Measurements from ENCODE around the gene NFKB2. TPM values are rescaled to one million over a fixed set of nuclear protein-coding genes. Genes with fewer than 3 reads are reported as not detected.

The NFKB2 gene
- total and polyA plus RNA-seq, 2 of the 8 experiments (the other 6 are each of a cell fraction or from before 2014, with no cell fraction given): 20.4 to 31.4 TPM

DNA sequence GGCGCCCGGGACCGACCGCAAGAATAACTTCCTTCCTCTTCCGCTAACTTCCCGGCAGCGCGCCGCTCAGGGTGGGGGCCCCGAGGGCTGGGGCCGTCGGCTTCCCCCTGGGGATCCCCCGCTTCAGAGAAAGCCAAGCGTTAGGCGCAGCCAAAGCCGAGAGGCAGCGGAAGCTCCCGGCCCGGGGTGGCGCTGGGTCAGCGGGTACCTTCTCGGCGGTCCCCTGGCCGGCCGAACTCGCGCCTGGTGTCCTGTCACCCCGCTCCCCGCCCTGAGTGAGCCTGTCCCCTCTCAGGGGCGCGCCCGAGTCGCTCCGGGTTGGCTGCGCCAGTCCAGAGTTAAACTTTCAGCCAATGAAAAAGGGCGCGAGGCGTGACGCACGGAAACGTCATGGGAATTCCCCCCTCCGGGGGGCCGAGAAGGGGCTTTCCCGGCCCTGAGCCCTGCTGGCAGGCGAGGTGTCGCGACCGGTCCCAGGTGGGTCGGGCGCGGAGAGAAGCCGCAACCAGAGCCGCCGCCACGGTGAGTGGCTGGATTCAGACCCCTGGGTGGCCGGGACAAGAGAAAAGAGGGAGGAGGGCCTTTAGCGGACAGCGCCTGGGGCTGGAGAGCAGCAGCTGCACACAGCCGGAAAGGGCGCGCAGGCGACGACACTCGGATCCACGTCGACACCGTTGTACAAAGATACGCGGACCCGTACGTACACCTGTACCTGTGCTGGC, 1.3 kb upstream of the NFKB2 start (continued):
- TF ChIP-seq, protein P1, sequence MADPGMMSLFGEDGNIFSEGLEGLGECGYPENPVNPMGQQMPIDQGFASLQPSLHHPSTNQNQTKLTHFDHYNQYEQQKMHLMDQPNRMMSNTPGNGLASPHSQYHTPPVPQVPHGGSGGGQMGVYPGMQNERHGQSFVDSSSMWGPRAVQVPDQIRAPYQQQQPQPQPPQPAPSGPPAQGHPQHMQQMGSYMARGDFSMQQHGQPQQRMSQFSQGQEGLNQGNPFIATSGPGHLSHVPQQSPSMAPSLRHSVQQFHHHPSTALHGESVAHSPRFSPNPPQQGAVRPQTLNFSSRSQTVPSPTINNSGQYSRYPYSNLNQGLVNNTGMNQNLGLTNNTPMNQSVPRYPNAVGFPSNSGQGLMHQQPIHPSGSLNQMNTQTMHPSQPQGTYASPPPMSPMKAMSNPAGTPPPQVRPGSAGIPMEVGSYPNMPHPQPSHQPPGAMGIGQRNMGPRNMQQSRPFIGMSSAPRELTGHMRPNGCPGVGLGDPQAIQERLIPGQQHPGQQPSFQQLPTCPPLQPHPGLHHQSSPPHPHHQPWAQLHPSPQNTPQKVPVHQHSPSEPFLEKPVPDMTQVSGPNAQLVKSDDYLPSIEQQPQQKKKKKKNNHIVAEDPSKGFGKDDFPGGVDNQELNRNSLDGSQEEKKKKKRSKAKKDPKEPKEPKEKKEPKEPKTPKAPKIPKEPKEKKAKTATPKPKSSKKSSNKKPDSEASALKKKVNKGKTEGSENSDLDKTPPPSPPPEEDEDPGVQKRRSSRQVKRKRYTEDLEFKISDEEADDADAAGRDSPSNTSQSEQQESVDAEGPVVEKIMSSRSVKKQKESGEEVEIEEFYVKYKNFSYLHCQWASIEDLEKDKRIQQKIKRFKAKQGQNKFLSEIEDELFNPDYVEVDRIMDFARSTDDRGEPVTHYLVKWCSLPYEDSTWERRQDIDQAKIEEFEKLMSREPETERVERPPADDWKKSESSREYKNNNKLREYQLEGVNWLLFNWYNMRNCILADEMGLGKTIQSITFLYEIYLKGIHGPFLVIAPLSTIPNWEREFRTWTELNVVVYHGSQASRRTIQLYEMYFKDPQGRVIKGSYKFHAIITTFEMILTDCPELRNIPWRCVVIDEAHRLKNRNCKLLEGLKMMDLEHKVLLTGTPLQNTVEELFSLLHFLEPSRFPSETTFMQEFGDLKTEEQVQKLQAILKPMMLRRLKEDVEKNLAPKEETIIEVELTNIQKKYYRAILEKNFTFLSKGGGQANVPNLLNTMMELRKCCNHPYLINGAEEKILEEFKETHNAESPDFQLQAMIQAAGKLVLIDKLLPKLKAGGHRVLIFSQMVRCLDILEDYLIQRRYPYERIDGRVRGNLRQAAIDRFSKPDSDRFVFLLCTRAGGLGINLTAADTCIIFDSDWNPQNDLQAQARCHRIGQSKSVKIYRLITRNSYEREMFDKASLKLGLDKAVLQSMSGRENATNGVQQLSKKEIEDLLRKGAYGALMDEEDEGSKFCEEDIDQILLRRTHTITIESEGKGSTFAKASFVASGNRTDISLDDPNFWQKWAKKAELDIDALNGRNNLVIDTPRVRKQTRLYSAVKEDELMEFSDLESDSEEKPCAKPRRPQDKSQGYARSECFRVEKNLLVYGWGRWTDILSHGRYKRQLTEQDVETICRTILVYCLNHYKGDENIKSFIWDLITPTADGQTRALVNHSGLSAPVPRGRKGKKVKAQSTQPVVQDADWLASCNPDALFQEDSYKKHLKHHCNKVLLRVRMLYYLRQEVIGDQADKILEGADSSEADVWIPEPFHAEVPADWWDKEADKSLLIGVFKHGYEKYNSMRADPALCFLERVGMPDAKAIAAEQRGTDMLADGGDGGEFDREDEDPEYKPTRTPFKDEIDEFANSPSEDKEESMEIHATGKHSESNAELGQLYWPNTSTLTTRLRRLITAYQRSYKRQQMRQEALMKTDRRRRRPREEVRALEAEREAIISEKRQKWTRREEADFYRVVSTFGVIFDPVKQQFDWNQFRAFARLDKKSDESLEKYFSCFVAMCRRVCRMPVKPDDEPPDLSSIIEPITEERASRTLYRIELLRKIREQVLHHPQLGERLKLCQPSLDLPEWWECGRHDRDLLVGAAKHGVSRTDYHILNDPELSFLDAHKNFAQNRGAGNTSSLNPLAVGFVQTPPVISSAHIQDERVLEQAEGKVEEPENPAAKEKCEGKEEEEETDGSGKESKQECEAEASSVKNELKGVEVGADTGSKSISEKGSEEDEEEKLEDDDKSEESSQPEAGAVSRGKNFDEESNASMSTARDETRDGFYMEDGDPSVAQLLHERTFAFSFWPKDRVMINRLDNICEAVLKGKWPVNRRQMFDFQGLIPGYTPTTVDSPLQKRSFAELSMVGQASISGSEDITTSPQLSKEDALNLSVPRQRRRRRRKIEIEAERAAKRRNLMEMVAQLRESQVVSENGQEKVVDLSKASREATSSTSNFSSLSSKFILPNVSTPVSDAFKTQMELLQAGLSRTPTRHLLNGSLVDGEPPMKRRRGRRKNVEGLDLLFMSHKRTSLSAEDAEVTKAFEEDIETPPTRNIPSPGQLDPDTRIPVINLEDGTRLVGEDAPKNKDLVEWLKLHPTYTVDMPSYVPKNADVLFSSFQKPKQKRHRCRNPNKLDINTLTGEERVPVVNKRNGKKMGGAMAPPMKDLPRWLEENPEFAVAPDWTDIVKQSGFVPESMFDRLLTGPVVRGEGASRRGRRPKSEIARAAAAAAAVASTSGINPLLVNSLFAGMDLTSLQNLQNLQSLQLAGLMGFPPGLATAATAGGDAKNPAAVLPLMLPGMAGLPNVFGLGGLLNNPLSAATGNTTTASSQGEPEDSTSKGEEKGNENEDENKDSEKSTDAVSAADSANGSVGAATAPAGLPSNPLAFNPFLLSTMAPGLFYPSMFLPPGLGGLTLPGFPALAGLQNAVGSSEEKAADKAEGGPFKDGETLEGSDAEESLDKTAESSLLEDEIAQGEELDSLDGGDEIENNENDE (IDR thresholded peaks at IDR 0.05; ENCODE audit: insufficient replicate concordance, low read length): no peak
- TF ChIP-seq JUND (IDR thresholded peaks at IDR 0.05; ENCODE audit: low read length) (no peak), EP300 (IDR thresholded peaks at IDR 0.05; ENCODE audit: borderline replicate concordance in 1 of 2, low read depth in 2 of 2, low read length in 2 of 2) (peak in 1 of 2 experiments; percentile 89; a peak in 1 of 3 replicates), RBBP5 (IDR thresholded peaks at IDR 0.05; ENCODE audit: borderline replicate concordance, low read depth, low read length) (peak; percentile 9; the same call in 1 of the 2 replicates), KDM5A (IDR thresholded peaks at IDR 0.05; ENCODE audit: low read length) (no peak), JUN (IDR thresholded peaks at IDR 0.05; ENCODE audit: low read depth, low read length) (no peak), PHF8 (conservative IDR thresholded peaks at IDR 0.05; ENCODE audit: low read depth, low read length) (peak; percentile 74), SIN3A (conservative IDR thresholded peaks at IDR 0.05 in 1 of 2, IDR thresholded peaks at IDR 0.05 in 1 of 2; ENCODE audit: low read depth in 1 of 2, low read length in 2 of 2) (peak; percentile 30 to 85; a peak in 2 of 4 replicates), BCL11A (IDR thresholded peaks at IDR 0.05; ENCODE audit: low read depth in 2 of 2, low read length in 2 of 2) (no peak)
